HepG2 (cell line): Measurements from ENCODE around the gene CNEP1R1. TPM values are rescaled to one million over a fixed set of nuclear protein-coding genes. Genes with fewer than 3 reads are reported as not detected.

ENCODE experiments used
- ARID3A ChIP-seq: IDR thresholded peaks from 2 replicates; pipeline ENCODE4 v1.6.1; 2012; ENCODE audit warnings: low read depth, low read length, improper control_type of control experiment
- ATF5 ChIP-seq: sonication (generic); formaldehyde crosslinking; IDR thresholded peaks from 2 replicates; pipeline ENCODE4 v1.4.0; 2020; ENCODE audit warnings: mild to moderate bottlenecking, low read depth, missing genetic modification reagents
- BRD4 ChIP-seq: sonication (generic); formaldehyde crosslinking; IDR thresholded peaks from 2 replicates; pipeline ENCODE4 v1.4.0; 2020; ENCODE audit warnings: missing genetic modification reagents
- GATAD1 ChIP-seq: IDR thresholded peaks from 2 replicates; pipeline ENCODE4 v1.6.1; 2016; ENCODE audit warnings: missing genetic modification reagents, missing compliant biosample characterization
- HES4 ChIP-seq: sonication (generic); formaldehyde crosslinking; IDR thresholded peaks from 2 replicates; pipeline ENCODE4 v1.9.0; 2021; ENCODE audit warnings: mild to moderate bottlenecking, missing genetic modification reagents, borderline replicate concordance
- HNRNPUL1 ChIP-seq: fragments of 200-400 bp; formaldehyde crosslinking; IDR thresholded peaks from 2 replicates; pipeline ENCODE4 v1.6.1; 2017; ENCODE audit warnings: low read depth, mild to moderate bottlenecking, low read length, moderate library complexity
- LCORL ChIP-seq, 2 experiments: fragments of 450-650 bp in 1 of 2; sonication (generic) in 1 of 2; formaldehyde crosslinking in 1 of 2; IDR thresholded peaks; 2 replicates each; pipeline versions ENCODE4 v1.5.0 to v1.6.1; 2017 to 2020; ENCODE audit warnings: antibody characterized with exemption in 1 of 2, missing genetic modification reagents in 1 of 2
- PAF1 ChIP-seq: IDR thresholded peaks from 2 replicates; pipeline ENCODE4 v1.6.1; 2016; ENCODE audit warnings: missing genetic modification reagents, missing compliant biosample characterization
- RAD21 ChIP-seq: fragments of 450-650 bp; formaldehyde crosslinking; IDR thresholded peaks from 2 replicates; pipeline ENCODE4 v1.5.0; 2020; ENCODE audit warnings: mild to moderate bottlenecking
- RORA ChIP-seq: sonication (generic); formaldehyde crosslinking; IDR thresholded peaks from 2 replicates; pipeline ENCODE4 v1.5.0; 2020; ENCODE audit warnings: mild to moderate bottlenecking, missing genetic modification reagents, moderate library complexity
- RXRA ChIP-seq: sonication (generic); formaldehyde crosslinking; IDR thresholded peaks from 2 replicates; pipeline ENCODE4 v1.5.1; 2020; ENCODE audit warnings: missing genetic modification reagents
- SALL1 ChIP-seq: sonication (generic); formaldehyde crosslinking; IDR thresholded peaks from 2 replicates; pipeline ENCODE4 v1.8.0; 2022; ENCODE audit warnings: mild to moderate bottlenecking, missing genetic modification reagents
- SRY ChIP-seq: sonication (generic); formaldehyde crosslinking; IDR thresholded peaks from 2 replicates; pipeline ENCODE4 v1.8.0; 2022; ENCODE audit warnings: mild to moderate bottlenecking, missing genetic modification reagents
- ZBTB34 ChIP-seq: sonication (generic); formaldehyde crosslinking; IDR thresholded peaks from 2 replicates; pipeline ENCODE4 v1.8.0; 2022; ENCODE audit warnings: mild to moderate bottlenecking, missing genetic modification reagents
- ZNF33A ChIP-seq: sonication (generic); formaldehyde crosslinking; IDR thresholded peaks from 2 replicates; pipeline ENCODE4 v1.5.1; 2020; ENCODE audit warnings: missing genetic modification reagents, mild to moderate bottlenecking, moderate library complexity, borderline replicate concordance
- ZNF580 ChIP-seq: IDR thresholded peaks from 2 replicates; pipeline ENCODE4 v1.6.1; 2016; ENCODE audit warnings: low read depth, borderline replicate concordance
- ZNF83 ChIP-seq: sonication (generic); formaldehyde crosslinking; IDR thresholded peaks from 2 replicates; pipeline ENCODE4 v1.4.0; 2020; ENCODE audit warnings: missing genetic modification reagents, mild to moderate bottlenecking, borderline replicate concordance
- ZSCAN22 ChIP-seq: sonication (generic); formaldehyde crosslinking; IDR thresholded peaks from 2 replicates; pipeline ENCODE4 v1.4.0; 2020; ENCODE audit warnings: mild to moderate bottlenecking, missing genetic modification reagents
- polyA plus RNA-seq, 8 experiments: library from polyadenylated mRNA; depleted of rRNA in 3 of 8; stranded (reverse) in 7 of 8; unstranded in 1 of 8; fragments of >200 nt; fragmentation: Illumina TruSeq in 4 of 8; extraction: Trizol in 4 of 8; gene quantifications; 2 replicates each; pipeline versions ENCODE4 v1.2.1 to v1.2.3, GENCODE V29; 2011 to 2016; ENCODE audit warnings: low read depth in 4 of 8, missing spikeins in 1 of 8, mixed read lengths in 1 of 8; ENCODE audit not compliant: insufficient read depth in 1 of 8
- total RNA-seq, 5 experiments: library from RNA; depleted of rRNA; stranded (reverse); fragments of >200 nt; fragmentation: Illumina TruSeq; extraction: Trizol; gene quantifications; 2 replicates each; pipeline ENCODE4 v1.2.3, GENCODE V29; 2016; ENCODE audit warnings: low read depth in 1 of 5
- TF ChIP-seq, protein P1 (sequence below): sonication (generic); formaldehyde crosslinking; IDR thresholded peaks from 2 replicates; pipeline ENCODE4 v1.5.1; 2020; ENCODE audit warnings: mild to moderate bottlenecking, missing genetic modification reagents, borderline replicate concordance

Gene CNEP1R1
- total and polyA plus RNA-seq, 2 of the 13 experiments (the other 11 are each of a cell fraction or from before 2014, with no cell fraction given) = 23.6 to 26.8 TPM

DNA sequence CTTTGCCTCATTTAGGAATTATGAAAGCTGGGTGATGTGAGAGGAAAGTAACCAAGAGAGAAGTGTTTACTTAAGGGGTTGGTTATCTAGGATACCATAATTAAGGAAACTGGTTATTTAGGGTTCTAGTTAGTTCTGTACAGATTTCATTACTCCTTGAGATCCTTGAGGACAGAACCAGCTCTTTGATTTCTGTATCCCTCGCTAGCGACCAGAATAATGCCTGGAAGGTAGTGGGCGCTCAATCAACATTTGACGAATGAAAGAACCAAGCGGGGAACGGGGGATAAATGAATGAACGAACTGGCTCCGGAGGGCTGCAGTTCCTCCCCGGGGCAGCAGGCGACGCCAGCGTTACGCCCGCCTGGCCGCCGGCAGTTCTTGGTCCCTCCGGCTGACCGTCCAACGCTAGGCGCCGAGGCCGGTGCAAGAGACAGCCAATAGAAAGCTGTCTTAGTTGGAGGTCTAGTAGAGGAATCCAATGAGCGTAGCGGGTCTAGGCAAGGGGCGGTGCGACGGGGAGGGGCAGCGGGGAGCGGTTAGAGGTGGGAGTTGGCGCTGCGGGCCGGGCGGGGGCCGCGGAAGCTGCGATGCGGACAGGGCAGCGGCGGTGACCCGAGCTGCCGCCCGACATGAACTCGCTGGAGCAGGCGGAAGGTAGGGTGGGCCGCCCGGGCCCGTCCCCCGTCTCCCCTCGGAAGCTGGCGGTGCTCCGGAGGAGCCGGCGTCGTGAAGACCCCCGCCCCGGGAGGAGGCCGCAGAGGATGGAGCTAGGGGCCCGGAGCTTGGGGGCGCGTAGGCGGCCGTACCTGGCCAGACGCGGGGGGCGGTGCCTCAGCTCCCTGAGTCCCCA lies at the start of gene CNEP1R1 (continued):
- TF ChIP-seq ZBTB34 (CRISPR knock-in tag) (0 out of 2 replicates have a peak, but pooled peaks have one; percentile 18), ZNF33A (CRISPR knock-in tag) (no peak), RORA (no peak), LCORL (IDR thresholded peaks at IDR 0.05) (no peak), LCORL (CRISPR knock-in tag; IDR thresholded peaks at IDR 0.05) (peak; percentile 85), ATF5 (CRISPR knock-in tag) (no peak), ZSCAN22 (CRISPR knock-in tag) (no peak), BRD4 (CRISPR knock-in tag) (peak; percentile 80), RXRA (peak; percentile 86), HES4 (no peak), SRY (CRISPR knock-in tag) (peak; percentile 91), HNRNPUL1 (no peak), GATAD1 (CRISPR knock-in tag) (peak; percentile 94), PAF1 (no peak), ZNF83 (CRISPR knock-in tag) (peak; percentile 93; the same call in 1 of the 2 replicates), SALL1 (CRISPR knock-in tag) (peak; percentile 94), RAD21 (peak; percentile 100), ZNF580 (CRISPR knock-in tag) (peak; percentile 95), ARID3A (peak; percentile 87)
- TF ChIP-seq, protein P1, sequence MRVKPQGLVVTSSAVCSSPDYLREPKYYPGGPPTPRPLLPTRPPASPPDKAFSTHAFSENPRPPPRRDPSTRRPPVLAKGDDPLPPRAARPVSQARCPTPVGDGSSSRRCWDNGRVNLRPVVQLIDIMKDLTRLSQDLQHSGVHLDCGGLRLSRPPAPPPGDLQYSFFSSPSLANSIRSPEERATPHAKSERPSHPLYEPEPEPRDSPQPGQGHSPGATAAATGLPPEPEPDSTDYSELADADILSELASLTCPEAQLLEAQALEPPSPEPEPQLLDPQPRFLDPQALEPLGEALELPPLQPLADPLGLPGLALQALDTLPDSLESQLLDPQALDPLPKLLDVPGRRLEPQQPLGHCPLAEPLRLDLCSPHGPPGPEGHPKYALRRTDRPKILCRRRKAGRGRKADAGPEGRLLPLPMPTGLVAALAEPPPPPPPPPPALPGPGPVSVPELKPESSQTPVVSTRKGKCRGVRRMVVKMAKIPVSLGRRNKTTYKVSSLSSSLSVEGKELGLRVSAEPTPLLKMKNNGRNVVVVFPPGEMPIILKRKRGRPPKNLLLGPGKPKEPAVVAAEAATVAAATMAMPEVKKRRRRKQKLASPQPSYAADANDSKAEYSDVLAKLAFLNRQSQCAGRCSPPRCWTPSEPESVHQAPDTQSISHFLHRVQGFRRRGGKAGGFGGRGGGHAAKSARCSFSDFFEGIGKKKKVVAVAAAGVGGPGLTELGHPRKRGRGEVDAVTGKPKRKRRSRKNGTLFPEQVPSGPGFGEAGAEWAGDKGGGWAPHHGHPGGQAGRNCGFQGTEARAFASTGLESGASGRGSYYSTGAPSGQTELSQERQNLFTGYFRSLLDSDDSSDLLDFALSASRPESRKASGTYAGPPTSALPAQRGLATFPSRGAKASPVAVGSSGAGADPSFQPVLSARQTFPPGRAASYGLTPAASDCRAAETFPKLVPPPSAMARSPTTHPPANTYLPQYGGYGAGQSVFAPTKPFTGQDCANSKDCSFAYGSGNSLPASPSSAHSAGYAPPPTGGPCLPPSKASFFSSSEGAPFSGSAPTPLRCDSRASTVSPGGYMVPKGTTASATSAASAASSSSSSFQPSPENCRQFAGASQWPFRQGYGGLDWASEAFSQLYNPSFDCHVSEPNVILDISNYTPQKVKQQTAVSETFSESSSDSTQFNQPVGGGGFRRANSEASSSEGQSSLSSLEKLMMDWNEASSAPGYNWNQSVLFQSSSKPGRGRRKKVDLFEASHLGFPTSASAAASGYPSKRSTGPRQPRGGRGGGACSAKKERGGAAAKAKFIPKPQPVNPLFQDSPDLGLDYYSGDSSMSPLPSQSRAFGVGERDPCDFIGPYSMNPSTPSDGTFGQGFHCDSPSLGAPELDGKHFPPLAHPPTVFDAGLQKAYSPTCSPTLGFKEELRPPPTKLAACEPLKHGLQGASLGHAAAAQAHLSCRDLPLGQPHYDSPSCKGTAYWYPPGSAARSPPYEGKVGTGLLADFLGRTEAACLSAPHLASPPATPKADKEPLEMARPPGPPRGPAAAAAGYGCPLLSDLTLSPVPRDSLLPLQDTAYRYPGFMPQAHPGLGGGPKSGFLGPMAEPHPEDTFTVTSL = 0 out of 2 replicates have a peak, but pooled peaks have one; percentile 15
